Calu3 (cell line): Measurements from ENCODE around the gene MB21D2. TPM values are rescaled to one million over a fixed set of nuclear protein-coding genes. Genes with fewer than 3 reads are reported as not detected.
"Not testable (repeated sequence)": the region's sequence is repeated elsewhere in the genome, so short reads cannot be mapped to it uniquely, and the experiment has no call there.

ENCODE experiments used
- BruUV-seq: library from RNA; stranded (reverse); fragments of 400-500 nt; replicated peaks from 2 replicates; lab custom pipeline; 2021; lab: Mats Ljungman, UMichigan
- CTCF ChIA-PET: fragments of 300-600 bp; sonication (Branson Sonifier 250); formaldehyde crosslinking; loops from one replicate; lab custom pipeline; 2022; ENCODE audit warnings: antibody characterized with exemption; lab: Charles Lee
- DNase-seq: peaks from one replicate; pipeline ENCODE4 v3.0.0; 2022
- H3K27ac Mint-ChIP-seq: one replicate; pipeline ENCODE4 v1.8.0; 2022; ENCODE audit warnings: mixed read lengths; ENCODE audit not compliant: unreplicated experiment
- H3K27me3 Mint-ChIP-seq: one replicate; pipeline ENCODE4 v1.8.0; 2022; ENCODE audit warnings: mixed read lengths; ENCODE audit not compliant: unreplicated experiment
- H3K36me3 Mint-ChIP-seq: one replicate; pipeline ENCODE4 v1.8.0; 2022; ENCODE audit warnings: mild to moderate bottlenecking, moderate library complexity, mixed read lengths; ENCODE audit not compliant: insufficient read depth, unreplicated experiment
- H3K4me1 Mint-ChIP-seq: one replicate; pipeline ENCODE4 v1.8.0; 2022; ENCODE audit warnings: mild to moderate bottlenecking, low read depth, mixed read lengths; ENCODE audit not compliant: unreplicated experiment
- H3K4me3 Mint-ChIP-seq: one replicate; pipeline ENCODE4 v1.8.0; 2022; ENCODE audit warnings: mild to moderate bottlenecking, low read depth, moderate library complexity, mixed read lengths; ENCODE audit not compliant: unreplicated experiment
- H3K9me3 Mint-ChIP-seq: one replicate; pipeline ENCODE4 v1.8.0; 2022; ENCODE audit warnings: low read depth, mixed read lengths; ENCODE audit not compliant: unreplicated experiment
- CTCF ChIP-seq: fragments of 200-600 bp; IDR thresholded peaks from one replicate; pipeline ENCODE4 v1.8.0; 2022; ENCODE audit warnings: antibody characterized with exemption; ENCODE audit not compliant: unreplicated experiment
- intact Hi-C: fragments of 100-400 bp; cut with micrococcal nuclease; formaldehyde crosslinking; loops from one replicate; pipeline ENCODE4 v1.10.0; 2022; ENCODE audit not compliant: unreplicated experiment
- total RNA-seq: library from RNA; stranded (reverse); gene quantifications from 2 replicates; pipeline ENCODE4 v1.2.3, GENCODE V29; 2022

MB21D2 gene
- total RNA-seq, 1 experiment from 2014 or later = 11.9 TPM

- no peak for DNase-seq
- no peaks in the 10 kb centered on the region for H3K4me1 Mint-ChIP-seq
- CTCF ChIA-PET = no interaction called here
- H3K27ac Mint-ChIP-seq = no peak overlapping the region
- H3K4me3 Mint-ChIP-seq = no peak overlapping the region
- intact Hi-C loops = no loop called here
- H3K9me3 Mint-ChIP-seq = no peaks in the 10 kb centered on the region
- no peaks in the 10 kb centered on the region for H3K27me3 Mint-ChIP-seq
- H3K36me3 Mint-ChIP-seq = no peaks in the 10 kb centered on the region
- TF ChIP-seq CTCF = no peak
- no TSS peak for BruUV-seq
Measured at GRCh38 chr3:192795021-192795420, 122.6 kb downstream of the MB21D2 start.

GRCh38 chr3:192794216-192794615 is 123.4 kb downstream of the MB21D2 start:
- H3K9me3 Mint-ChIP-seq = no peaks in the 10 kb centered on the region
- no peaks in the 10 kb centered on the region for H3K27me3 Mint-ChIP-seq
- no peaks in the 10 kb centered on the region for H3K36me3 Mint-ChIP-seq
- H3K27ac Mint-ChIP-seq = no peak overlapping the region
- no peak for TF ChIP-seq CTCF
- H3K4me1 Mint-ChIP-seq = no peaks in the 10 kb centered on the region
- intact Hi-C loops = no loop called here
- no peak for DNase-seq
- BruUV-seq = no TSS peak
- CTCF ChIA-PET = interaction anchor here (0.6 kb wide), 1 partner anchor 12 kb away, joined by 3 read pairs; no protein-coding TSS in a partner anchor
- no peak overlapping the region for H3K4me3 Mint-ChIP-seq

GRCh38 chr3:192788816-192789515 is 128.7 kb downstream of the MB21D2 start:
- H3K27me3 Mint-ChIP-seq, H3K36me3 Mint-ChIP-seq, BruUV-seq, CTCF ChIA-PET, H3K4me1 Mint-ChIP-seq, intact Hi-C loops, H3K4me3 Mint-ChIP-seq, H3K27ac Mint-ChIP-seq, H3K9me3 Mint-ChIP-seq, DNase-seq: not testable (repeated sequence)
- TF ChIP-seq CTCF = peak; percentile 19

- Mint-ChIP-seq H3K27ac (no peak overlapping the region), H3K36me3 (no peaks in the 10 kb centered on the region), H3K9me3 (peaks cover 16% of the 10 kb centered on the region), H3K4me1 (no peaks in the 10 kb centered on the region), H3K4me3 (no peak overlapping the region), H3K27me3 (peaks cover 9% of the 10 kb centered on the region)
- BruUV-seq = no TSS peak
- CTCF ChIA-PET = no interaction called here
- TF ChIP-seq CTCF = no peak
- no peak for DNase-seq
- intact Hi-C loops = no loop called here
Measured at GRCh38 chr3:192778508-192778907, 139.1 kb downstream of the MB21D2 start.

GRCh38 chr3:192774341-192774740 is 143.3 kb downstream of the MB21D2 start:
- Mint-ChIP-seq H3K9me3 (peaks cover 16% of the 10 kb centered on the region), H3K27me3 (peaks cover 35% of the 10 kb centered on the region)
- H3K4me1 Mint-ChIP-seq, DNase-seq, H3K36me3 Mint-ChIP-seq, CTCF ChIA-PET, H3K4me3 Mint-ChIP-seq, H3K27ac Mint-ChIP-seq, intact Hi-C loops, BruUV-seq: not testable (repeated sequence)
